Gastroesophageal sphincter (tissue), 4 donors: ENCODE results near the gene OPCML. TPM values are rescaled to one million over a fixed set of nuclear protein-coding genes. Genes with fewer than 3 reads are reported as not detected.

Source experiments
- ATAC-seq: fragments of 150-250 bp; one replicate; pipeline ENCODE4 v1.9.1; 2016; ENCODE audit warnings: mild to moderate bottlenecking, moderate library complexity
- H3K27ac ChIP-seq, 4 donors: fragments of 200-600 bp; sonication (generic) in 3 of 4; 1 replicate in 3 of 4; 2 replicates in 1 of 4; pipeline ENCODE4 v1.5.1; 2016 to 2019
- H3K27me3 ChIP-seq: fragments of 200-600 bp; sonication (generic); one replicate; pipeline ENCODE4 v1.5.1; 2019
- H3K36me3 ChIP-seq, 2 donors: fragments of 200-600 bp; sonication (generic); one replicate each; pipeline ENCODE4 v1.5.1; 2019; ENCODE audit warnings: control low read depth in 1 of 2
- H3K4me1 ChIP-seq, 3 donors: fragments of 200-600 bp; sonication (generic); 1 replicate in 2 of 3; 2 replicates in 1 of 3; pipeline ENCODE4 v1.5.1; 2016 to 2019; ENCODE audit warnings: control low read depth in 2 of 3
- H3K4me3 ChIP-seq, 2 donors: fragments of 200-600 bp; sonication (generic); one replicate each; pipeline ENCODE4 v1.5.1; 2019; ENCODE audit warnings: mild to moderate bottlenecking in 1 of 2, moderate library complexity in 1 of 2
- H3K9me3 ChIP-seq, 3 donors: fragments of 200-600 bp; sonication (generic); one replicate each; pipeline ENCODE4 v1.5.1; 2017 to 2019; ENCODE audit warnings: control low read depth in 2 of 3
- CTCF ChIP-seq, 4 experiments: fragments of 200-600 bp in 2 of 4; fragments of 450-650 bp in 2 of 4; sonication (generic) in 1 of 4; IDR thresholded peaks; one replicate each; pipeline ENCODE4 v1.5.1; 2017 to 2019; ENCODE audit warnings: antibody characterized with exemption in 4 of 4, mild to moderate bottlenecking in 2 of 4, moderate library complexity in 2 of 4
- EP300 ChIP-seq: sonication (generic); formaldehyde crosslinking; IDR thresholded peaks from one replicate; pipeline ENCODE4 v1.6.1; 2017; ENCODE audit warnings: antibody characterized with exemption, mild to moderate bottlenecking
- POLR2A ChIP-seq, 2 donors: fragments of 450-650 bp; IDR thresholded peaks; one replicate each; pipeline ENCODE4 v1.6.1; 2017; ENCODE audit warnings: antibody characterized with exemption in 2 of 2, mild to moderate bottlenecking in 2 of 2, moderate library complexity in 1 of 2
- POLR2AphosphoS5 ChIP-seq: sonication (generic); formaldehyde crosslinking; IDR thresholded peaks from one replicate; pipeline ENCODE4 v1.6.1; 2017; ENCODE audit warnings: antibody characterized with exemption
- WGBS, 2 donors: methylation state at CpG; one replicate each; pipeline ENCODE4 v1.1.5; 2018; ENCODE audit warnings: low coverage in 1 of 2; 5-methylcytosine and 5-hydroxymethylcytosine counted together
- total RNA-seq, 4 donors: library from RNA; depleted of rRNA; stranded (reverse); fragments of >200 nt; gene quantifications; one replicate each; pipeline ENCODE4 v1.1.0, GENCODE V29; 2016

The OPCML gene
- total RNA-seq, 4 donors from 2014 or later: 0.13 to 0.93 (median 0.33) TPM

GRCh38 chr11:133480722-133481121 is 51.6 kb downstream of the OPCML start:
- peaks cover 12% of the 10 kb centered on the region for H3K27me3 ChIP-seq
- H3K9me3 ChIP-seq: no peaks in the 10 kb centered on the region
- H3K4me1 ChIP-seq: no peaks in the 10 kb centered on the region
- no peak overlapping the region for H3K27ac ChIP-seq
- no peak overlapping the region for H3K4me3 ChIP-seq
- 90 to 93% methylated on average over 1 of the region's 1 CpG for WGBS, 2 donors
- ATAC-seq: no peak
- no peak for TF ChIP-seq EP300
- no peak for TF ChIP-seq POLR2AphosphoS5
- TF ChIP-seq CTCF (IDR thresholded peaks at IDR 0.05): no peak
- no peak for TF ChIP-seq POLR2A (IDR thresholded peaks at IDR 0.05)
- no peaks in the 10 kb centered on the region for H3K36me3 ChIP-seq

DNA sequence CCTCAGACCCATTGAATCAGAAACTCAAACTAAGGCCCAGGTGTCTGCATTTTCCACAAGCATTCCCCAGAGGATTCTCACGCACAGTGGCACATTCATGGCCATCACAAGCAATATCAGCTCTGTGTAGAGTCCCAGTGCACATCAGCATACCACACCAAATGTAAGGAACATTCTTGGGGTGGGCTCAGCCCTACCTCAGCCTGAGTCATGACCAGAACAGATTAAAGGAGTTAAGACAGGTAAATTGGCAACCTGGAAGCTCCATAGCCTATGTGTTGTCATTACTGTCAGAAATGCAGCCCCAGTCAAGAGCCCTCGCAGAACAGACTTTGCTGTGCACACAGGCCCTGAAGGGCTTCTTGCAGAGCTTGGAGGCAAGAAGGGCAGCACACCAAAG is 53.1 kb downstream of the OPCML start:
- no peak for ATAC-seq
- no peak for TF ChIP-seq POLR2AphosphoS5
- TF ChIP-seq CTCF (IDR thresholded peaks at IDR 0.05): no peak
- no peak for TF ChIP-seq EP300
- TF ChIP-seq POLR2A (IDR thresholded peaks at IDR 0.05): no peak
- Histone ChIP-seq H3K4me3 (no peak overlapping the region), H3K36me3 (no peaks in the 10 kb centered on the region), H3K27me3 (peaks cover 12% of the 10 kb centered on the region), H3K9me3 (no peaks in the 10 kb centered on the region), H3K4me1 (no peaks in the 10 kb centered on the region), H3K27ac (no peak overlapping the region)
- no CpG with 5 or more reads among the region's 2 CpGs for WGBS, 2 donors

DNA sequence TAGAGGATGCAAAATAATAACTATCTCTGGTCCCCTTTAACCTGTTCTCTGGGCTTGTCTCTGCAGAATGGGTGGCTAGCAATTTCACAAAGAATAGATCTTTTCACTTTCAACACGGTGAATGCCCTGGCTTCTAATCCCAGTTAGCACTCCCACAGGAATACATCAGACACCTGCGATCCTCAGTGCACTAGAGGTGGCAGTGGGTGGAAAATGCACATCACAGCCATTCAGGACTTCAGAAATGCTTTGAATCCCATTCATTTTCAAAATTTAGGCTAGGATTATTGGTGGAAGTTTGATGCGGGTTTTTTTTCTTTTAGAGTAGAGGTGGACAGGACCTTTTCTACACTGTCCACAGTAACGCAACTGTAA is 55.1 kb downstream of the OPCML start:
- no peak for ATAC-seq
- Histone ChIP-seq H3K4me3 (no peak overlapping the region), H3K9me3 (no peaks in the 10 kb centered on the region), H3K27ac (no peak overlapping the region), H3K27me3 (peaks cover 12% of the 10 kb centered on the region), H3K4me1 (no peaks in the 10 kb centered on the region), H3K36me3 (no peaks in the 10 kb centered on the region)
- 86 to 88% methylated on average over 3 to 4 of the region's 4 CpGs for WGBS, 2 donors
- TF ChIP-seq CTCF (IDR thresholded peaks at IDR 0.05) (no peak), POLR2AphosphoS5 (no peak), EP300 (no peak), POLR2A (IDR thresholded peaks at IDR 0.05) (no peak)

GRCh38 chr11:133476570-133477250 is 55.6 kb downstream of the OPCML start:
- TF ChIP-seq CTCF (IDR thresholded peaks at IDR 0.05) (no peak), POLR2AphosphoS5 (no peak), POLR2A (IDR thresholded peaks at IDR 0.05) (no peak), EP300 (no peak)
- Histone ChIP-seq H3K4me3 (no peak overlapping the region), H3K4me1 (no peaks in the 10 kb centered on the region), H3K27me3 (peaks cover 12% of the 10 kb centered on the region), H3K36me3 (no peaks in the 10 kb centered on the region), H3K9me3 (no peaks in the 10 kb centered on the region), H3K27ac (no peak overlapping the region)
- 47 to 68% methylated on average over 9 to 11 of the region's 11 CpGs for WGBS, 2 donors
- ATAC-seq: no peak

DNA sequence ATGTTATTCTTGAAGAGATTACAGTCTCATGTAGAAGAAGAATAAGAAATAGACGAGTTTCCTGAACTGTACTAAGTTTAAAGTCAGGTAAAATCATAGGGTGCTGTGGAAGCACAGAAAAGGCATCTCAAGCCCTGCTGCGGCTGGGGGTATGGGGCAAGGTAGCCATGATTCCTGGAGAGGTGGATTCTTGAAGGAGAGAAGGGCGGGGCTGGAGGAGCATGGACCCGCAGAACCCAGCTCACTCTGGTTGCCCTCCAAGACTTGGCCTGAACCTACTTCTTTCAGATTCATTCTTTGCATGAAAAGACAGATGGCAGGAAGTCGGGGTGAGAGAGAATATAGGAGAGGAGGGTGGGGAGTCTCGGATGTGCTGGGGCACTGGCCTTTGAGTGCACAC is 57.8 kb downstream of the OPCML start:
- ATAC-seq: no peak
- TF ChIP-seq POLR2A (IDR thresholded peaks at IDR 0.05) (no peak), EP300 (no peak), CTCF (IDR thresholded peaks at IDR 0.05) (no peak), POLR2AphosphoS5 (no peak)

More for the DNA sequence above, 57.8 kb downstream of the OPCML start:
- no peaks in the 10 kb centered on the region for H3K9me3 ChIP-seq
- no peaks in the 10 kb centered on the region for H3K36me3 ChIP-seq
- no peak overlapping the region for H3K27ac ChIP-seq
- no peak overlapping the region for H3K4me3 ChIP-seq
- peaks cover 4% of the 10 kb centered on the region for H3K27me3 ChIP-seq
- WGBS, 2 donors: 70 to 98% methylated on average over 5 of the region's 6 CpGs
- no peaks in the 10 kb centered on the region for H3K4me1 ChIP-seq
